ENCODE data around the gene FAM167B.
"Not testable (repeated sequence)": the region's sequence is repeated elsewhere in the genome, so short reads cannot be mapped to it uniquely, and the experiment has no call there.

FAM167B gene

GRCh38 chr1:32263744-32264143 lies 16.7 kb downstream of the FAM167B start:
- peak; percentile 39 for DNase-seq

- no peak for DNase-seq
Observed at GRCh38 chr1:32265846-32266245, 18.8 kb downstream of the FAM167B start.

DNA sequence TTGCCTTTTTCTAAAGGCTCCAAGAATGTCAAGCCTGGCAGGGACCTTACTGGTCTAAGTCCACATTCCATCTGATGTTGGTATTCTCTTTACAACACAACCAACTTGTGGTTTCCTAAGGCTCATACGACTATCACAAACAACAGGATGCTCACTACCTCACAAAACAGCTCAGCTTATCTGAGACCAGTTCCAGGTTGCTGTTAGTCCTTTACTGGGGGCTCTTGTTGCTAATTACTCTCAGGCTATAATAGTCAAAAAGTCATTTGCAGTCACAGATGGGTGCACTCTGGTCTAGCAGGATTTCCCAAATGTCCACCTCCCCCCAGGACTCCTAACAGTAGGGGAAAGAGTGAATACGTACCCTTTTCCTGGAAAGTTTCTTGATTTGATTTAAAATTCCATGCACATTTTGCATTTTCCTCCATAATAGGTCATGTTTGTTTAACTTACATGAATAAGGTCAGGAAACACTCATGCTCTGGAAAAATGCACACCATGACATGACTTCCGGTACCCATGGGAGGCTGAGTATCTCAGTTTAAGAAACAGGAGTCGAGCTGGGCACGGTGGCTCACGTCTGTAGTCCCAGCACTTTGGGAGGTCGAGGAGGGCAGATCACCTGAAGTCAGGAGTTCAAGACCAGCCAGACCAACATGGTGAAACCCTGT lies 20.0 kb downstream of the FAM167B start:
- peak; percentile 44 for DNase-seq

- DNase-seq = no peak
Observed at GRCh38 chr1:32269744-32270143, 22.7 kb downstream of the FAM167B start.

GRCh38 chr1:32272557-32273390 lies 25.8 kb downstream of the FAM167B start:
- DNase-seq = peak; percentile 57

DNA sequence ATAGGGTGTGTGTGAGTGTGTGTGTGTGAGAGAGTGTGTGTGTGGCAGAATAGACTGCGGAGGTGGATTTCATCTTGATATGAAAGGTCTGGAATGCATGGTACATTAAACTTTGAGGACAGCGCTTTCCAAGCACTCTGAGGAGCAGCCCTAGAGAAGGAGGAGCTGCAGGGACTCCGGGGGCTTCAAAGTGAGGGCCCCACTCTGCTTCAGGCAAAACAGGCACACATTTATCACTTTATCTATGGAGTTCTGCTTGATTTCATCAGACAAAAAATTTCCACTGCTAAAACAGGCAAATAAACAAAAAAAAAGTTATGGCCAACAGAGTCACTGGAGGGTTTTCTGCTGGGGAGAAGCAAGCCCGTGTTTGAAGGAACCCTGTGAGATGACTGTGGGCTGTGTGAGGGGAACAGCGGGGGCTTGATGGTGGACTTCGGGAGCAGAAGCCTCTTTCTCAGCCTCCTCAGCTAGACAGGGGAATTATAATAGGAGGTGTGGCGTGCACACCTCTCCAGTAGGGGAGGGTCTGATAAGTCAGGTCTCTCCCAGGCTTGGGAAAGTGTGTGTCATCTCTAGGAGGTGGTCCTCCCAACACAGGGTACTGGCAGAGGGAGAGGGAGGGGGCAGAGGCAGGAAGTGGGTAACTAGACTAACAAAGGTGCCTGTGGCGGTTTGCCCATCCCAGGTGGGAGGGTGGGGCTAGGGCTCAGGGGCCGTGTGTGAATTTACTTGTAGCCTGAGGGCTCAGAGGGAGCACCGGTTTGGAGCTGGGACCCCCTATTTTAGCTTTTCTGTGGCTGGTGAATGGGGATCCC lies 26.6 kb downstream of the FAM167B start:
- DNase-seq = peak; percentile 82

GRCh38 chr1:32274646-32275340 lies 27.8 kb downstream of the FAM167B start:
- no peak for DNase-seq

DNA sequence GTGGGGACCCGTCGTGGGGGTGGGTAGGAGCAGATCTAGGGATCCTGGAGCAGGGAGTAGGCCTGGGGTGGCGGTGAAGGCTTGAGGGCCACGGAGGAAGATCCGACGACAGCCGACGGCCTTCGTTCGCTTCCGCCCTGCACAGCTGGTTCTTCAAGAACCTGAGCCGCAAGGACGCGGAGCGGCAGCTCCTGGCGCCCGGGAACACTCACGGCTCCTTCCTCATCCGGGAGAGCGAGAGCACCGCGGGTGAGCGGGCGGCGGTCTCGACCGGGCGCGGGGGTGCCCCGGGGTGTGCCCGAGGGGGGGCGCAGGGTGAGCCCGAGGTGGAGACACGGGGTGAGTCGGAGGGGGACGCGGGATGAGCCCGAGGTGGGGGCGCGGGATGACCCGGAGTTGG lies 28.4 kb downstream of the FAM167B start:
- DNase-seq = no peak

GRCh38 chr1:32276032-32276782 lies 29.2 kb downstream of the FAM167B start:
- no peak for DNase-seq

DNA sequence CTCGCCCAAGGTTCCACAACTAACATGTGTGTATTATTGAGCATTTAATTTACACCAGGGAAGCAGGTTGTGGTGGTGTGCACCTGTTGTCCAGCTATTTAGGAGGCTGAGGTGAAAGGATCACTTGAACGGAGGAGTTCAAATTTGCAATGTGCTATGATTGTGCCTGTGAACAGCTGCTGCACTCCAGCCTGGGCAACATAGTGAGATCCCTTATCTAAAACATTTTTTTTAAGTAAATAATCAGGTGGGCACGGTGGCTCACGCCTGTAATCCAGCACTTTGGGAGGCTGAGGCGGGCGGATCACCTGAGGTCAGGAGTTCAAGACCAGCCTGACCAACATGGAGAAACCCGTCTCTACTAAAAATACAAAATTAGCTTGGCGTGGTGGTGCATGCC lies 37.8 kb downstream of the FAM167B start:
- not testable (repeated sequence) for DNase-seq

DNA sequence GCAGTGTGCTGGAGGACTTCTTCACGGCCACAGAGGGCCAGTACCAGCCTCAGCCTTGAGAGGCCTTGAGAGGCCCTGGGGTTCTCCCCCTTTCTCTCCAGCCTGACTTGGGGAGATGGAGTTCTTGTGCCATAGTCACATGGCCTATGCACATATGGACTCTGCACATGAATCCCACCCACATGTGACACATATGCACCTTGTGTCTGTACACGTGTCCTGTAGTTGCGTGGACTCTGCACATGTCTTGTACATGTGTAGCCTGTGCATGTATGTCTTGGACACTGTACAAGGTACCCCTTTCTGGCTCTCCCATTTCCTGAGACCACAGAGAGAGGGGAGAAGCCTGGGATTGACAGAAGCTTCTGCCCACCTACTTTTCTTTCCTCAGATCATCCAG lies 38.6 kb downstream of the FAM167B start:
- no peak for DNase-seq

DNA sequence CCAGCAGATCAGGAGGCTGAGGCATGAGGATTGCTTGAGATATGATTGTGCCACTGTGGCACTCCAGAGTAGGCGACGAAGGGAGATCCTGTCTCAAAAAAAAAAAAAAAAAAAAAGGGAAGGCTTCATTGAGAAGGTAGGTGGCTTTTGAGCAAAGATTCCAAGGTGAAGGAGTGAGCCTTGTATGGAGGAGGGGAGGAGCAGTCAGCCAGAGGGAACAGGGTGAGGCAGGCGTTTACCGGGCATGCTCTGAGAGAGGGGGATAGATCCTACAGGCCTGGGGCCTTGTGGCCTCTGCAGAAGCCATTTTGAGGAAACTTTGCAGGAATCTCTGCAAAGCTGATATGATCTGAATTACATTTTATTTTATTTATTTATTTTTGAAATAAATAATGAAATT lies 39.7 kb downstream of the FAM167B start:
- DNase-seq = no peak

DNA sequence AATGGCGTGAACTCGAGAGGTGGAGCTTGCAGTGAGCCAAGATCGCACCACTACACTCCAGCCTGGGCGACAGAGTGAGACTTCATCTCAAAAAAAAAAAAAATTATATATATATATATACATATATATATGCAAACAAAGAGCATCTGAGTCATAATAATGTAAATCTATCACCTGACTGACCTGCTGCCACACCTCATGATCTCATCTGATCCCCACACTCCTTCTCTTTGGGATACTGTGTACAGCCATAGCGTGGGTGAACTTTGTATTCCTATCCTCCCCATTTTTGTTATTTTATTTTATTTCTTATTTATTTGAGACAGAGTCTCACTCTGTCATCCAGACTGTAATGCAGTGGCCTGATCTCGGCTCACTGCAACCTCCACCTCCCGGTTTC lies 42.2 kb downstream of the FAM167B start:
- DNase-seq = no peak

- no peak for DNase-seq
Observed at GRCh38 chr1:32291145-32291707, 44.2 kb downstream of the FAM167B start.

- peak; percentile 99 for DNase-seq
Observed at GRCh38 chr1:32291708-32292538, 44.9 kb downstream of the FAM167B start, which contains the start of gene HDAC1. TSS of gene HDAC1 (plus strand) at chr1:32292083. CDS start at chr1:32292170, 87 bp downstream.

GRCh38 chr1:32298211-32298610 lies 51.2 kb downstream of the FAM167B start:
- not testable (repeated sequence) for DNase-seq
